HG03135 (cell line): ENCODE measurements around the gene USP37.

Experiments used
- ATAC-seq: cut with Tn5 transposase; IDR thresholded peaks from one replicate; pipeline ENCODE4 v1.9.1; 2021; ENCODE audit warnings: mild to moderate bottlenecking, moderate library complexity; ENCODE audit not compliant: unreplicated experiment

The USP37 gene

DNA sequence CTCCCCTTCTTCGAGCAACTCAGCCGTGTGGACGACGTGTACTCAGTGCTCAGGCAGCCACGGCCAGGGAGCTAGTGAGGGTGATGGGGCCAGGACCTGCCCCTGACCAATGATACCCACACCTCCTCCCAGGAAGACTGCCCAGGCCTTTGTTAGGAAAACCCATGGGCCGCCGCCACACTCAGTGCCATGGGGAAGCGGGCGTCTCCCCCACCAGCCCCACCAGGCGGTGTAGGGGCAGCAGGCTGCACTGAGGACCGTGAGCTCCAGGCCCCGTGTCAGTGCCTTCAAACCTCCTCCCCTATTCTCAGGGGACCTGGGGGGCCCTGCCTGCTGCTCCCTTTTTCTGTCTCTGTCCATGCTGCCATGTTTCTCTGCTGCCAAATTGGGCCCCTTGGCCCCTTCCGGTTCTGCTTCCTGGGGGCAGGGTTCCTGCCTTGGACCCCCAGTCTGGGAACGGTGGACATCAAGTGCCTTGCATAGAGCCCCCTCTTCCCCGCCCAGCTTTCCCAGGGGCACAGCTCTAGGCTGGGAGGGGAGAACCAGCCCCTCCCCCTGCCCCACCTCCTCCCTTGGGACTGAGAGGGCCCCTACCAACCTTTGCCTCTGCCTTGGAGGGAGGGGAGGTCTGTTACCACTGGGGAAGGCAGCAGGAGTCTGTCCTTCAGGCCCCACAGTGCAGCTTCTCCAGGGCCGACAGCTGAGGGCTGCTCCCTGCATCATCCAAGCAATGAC, 163.6 kb downstream of the USP37 start:
- no peak for ATAC-seq

DNA sequence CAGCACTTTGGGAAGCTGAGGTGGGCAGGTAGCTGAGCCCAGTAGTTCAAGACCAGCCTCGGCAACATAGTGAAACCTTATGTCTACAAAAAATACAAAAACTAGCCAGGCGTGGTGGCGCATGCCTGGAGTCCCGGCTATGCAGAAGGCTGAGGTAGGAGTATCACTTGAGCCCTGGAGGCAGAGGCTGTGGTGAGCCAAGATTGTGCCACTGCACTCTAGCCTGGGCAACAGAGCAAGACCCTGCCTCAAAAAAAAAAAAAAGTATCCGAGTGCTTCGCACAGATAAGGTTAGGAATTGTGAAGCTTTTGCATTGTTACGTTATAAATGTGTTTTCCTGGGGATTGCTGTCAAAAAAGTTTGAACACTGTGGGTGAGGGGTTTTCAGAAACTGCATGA, 164.3 kb downstream of the USP37 start:
- no peak for ATAC-seq

DNA sequence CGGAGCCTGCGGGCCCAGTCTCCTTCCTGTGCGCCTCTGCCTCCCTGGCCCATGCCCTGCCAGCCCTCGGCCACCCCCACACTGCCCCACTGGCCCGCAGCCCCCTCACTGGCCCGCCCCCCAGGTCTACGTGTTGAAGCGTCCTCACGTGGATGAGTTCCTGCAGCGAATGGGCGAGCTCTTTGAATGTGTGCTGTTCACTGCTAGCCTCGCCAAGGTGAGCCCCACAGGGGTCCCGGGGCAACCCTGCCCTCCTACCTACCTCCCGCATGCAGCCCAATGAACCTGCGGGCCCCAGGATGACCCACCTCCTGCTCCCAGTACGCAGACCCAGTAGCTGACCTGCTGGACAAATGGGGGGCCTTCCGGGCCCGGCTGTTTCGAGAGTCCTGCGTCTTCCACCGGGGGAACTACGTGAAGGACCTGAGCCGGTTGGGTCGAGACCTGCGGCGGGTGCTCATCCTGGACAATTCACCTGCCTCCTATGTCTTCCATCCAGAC, 165.2 kb downstream of the USP37 start:
- ATAC-seq, result no peak

DNA sequence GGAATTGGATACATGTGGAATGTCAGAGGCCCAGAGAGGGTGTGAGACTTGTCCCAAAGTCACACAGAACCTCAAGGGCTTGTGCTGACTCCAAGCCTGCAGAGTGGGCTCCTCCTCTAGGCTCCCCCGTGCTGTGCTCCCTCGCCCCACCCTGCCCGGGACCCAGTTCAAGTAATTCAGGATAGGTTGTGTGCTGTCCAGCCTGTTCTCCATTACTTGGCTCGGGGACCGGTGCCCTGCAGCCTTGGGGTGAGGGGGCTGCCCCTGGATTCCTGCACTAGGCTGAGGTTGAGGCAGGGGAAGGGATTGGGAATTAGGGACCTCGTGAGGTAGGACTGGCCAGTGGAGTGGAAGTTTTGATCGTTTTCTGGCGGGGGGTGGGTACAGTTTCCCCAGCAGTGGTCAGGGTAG, 165.7 kb downstream of the USP37 start:
- no peak for ATAC-seq

DNA sequence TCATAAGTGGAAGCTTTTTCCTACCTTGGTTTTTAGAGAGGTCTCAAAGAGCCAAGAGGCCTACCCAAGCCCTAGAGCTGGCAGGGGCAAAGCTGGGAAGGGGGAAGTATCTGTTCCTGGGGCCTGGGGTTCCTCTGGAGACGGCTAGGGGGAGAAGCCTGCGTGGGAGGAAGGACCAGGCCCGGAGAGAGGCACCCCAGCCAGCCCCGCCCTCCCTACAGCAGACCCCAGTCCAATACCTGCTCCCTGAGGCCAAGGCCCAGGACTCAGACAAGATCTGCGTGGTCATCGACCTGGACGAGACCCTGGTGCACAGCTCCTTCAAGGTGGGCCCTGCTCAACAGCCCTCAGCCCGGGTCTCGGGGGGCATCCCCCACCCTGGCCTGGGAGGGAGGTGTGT, 166.3 kb downstream of the USP37 start:
- ATAC-seq, result no peak

GRCh38 chr2:218400930-218401881, 166.9 kb downstream of the USP37 start:
- ATAC-seq, result no peak
